ENCODE measurements around the gene MACROD1. TPM values are rescaled to one million over a fixed set of nuclear protein-coding genes. Genes with fewer than 3 reads are reported as not detected.

Gene MACROD1
- polyA plus RNA-seq, 1 donor (not counting 4 experiments of a cell fraction or from before 2014, with no cell fraction given) = 4.6 TPM

- Histone ChIP-seq H3K4me3 (ENCODE audit: control insufficient read depth in 2 of 3, extremely low read depth in 1 of 3, insufficient read depth in 2 of 3, low read depth in 1 of 3, low read length in 3 of 3) (no peak overlapping the region), H3K9ac (ENCODE audit: control insufficient read depth, extremely low read depth, insufficient read depth, low read length) (no peak overlapping the region), H4K20me1 (ENCODE audit: control insufficient read depth, extremely low read depth, insufficient read depth, low read length) (no peaks in the 10 kb centered on the region), H3K79me2 (ENCODE audit: control insufficient read depth, insufficient read depth, low read length) (no peaks in the 10 kb centered on the region), H2AFZ (ENCODE audit: control insufficient read depth, low read length) (no peak overlapping the region), H3K27ac (ENCODE audit: control insufficient read depth, insufficient read depth, low read length) (no peak overlapping the region), H3K4me1 (ENCODE audit: control insufficient read depth, extremely low read depth, insufficient read depth, low read length) (no peaks in the 10 kb centered on the region), H3K27me3 (ENCODE audit: control insufficient read depth, extremely low read depth, insufficient read depth, low read length) (no peaks in the 10 kb centered on the region), H3K36me3 (ENCODE audit: control insufficient read depth in 2 of 2, extremely low read depth in 1 of 2, insufficient read depth in 2 of 2, low read length in 2 of 2) (no peaks in the 10 kb centered on the region), H3K9me1 (ENCODE audit: control insufficient read depth, extremely low read depth, insufficient read depth, low read length) (no peaks in the 10 kb centered on the region), H3K9me3 (ENCODE audit: control insufficient read depth, low read depth, low read length) (no peaks in the 10 kb centered on the region), H3K4me2 (ENCODE audit: control insufficient read depth, extremely low read depth, insufficient read depth, low read depth, low read length) (no peak overlapping the region)
- FAIRE-seq (no peak), DNase-seq (ENCODE audit: low read depth, low spot score) (no peak)
- no peak for TF ChIP-seq CTCF (optimal IDR thresholded peaks at IDR 0.05 in 1 of 3, IDR thresholded peaks at IDR 0.05 in 1 of 3, conservative IDR thresholded peaks at IDR 0.05 in 1 of 3; ENCODE audit: extremely low read depth in 1 of 3, insufficient read depth in 2 of 3, low read length in 3 of 3)
- TF ChIP-seq EZH2 (IDR thresholded peaks at IDR 0.05; ENCODE audit: low read length) = no peak
- dilution Hi-C loops (cut with MboI; ENCODE audit: extremely low pct_ligation_motif_present, low sequenced_read_pairs) = no loop called here
These were observed 52.5 kb downstream of the MACROD1 start for GRCh38 chr11:64113462-64113780.

GRCh38 chr11:64112771-64113461, 53.0 kb downstream of the MACROD1 start:
- no peaks in the 10 kb centered on the region for H3K9me3 ChIP-seq (ENCODE audit: control insufficient read depth, low read depth, low read length)
- dilution Hi-C loops (cut with MboI; ENCODE audit: extremely low pct_ligation_motif_present, low sequenced_read_pairs) = no loop called here
- no peak overlapping the region for H3K4me2 ChIP-seq (ENCODE audit: control insufficient read depth, extremely low read depth, insufficient read depth, low read depth, low read length)
- no peak overlapping the region for H2AFZ ChIP-seq (ENCODE audit: control insufficient read depth, low read length)
- TF ChIP-seq EZH2 (IDR thresholded peaks at IDR 0.05; ENCODE audit: low read length) (no peak), CTCF (optimal IDR thresholded peaks at IDR 0.05 in 1 of 3, IDR thresholded peaks at IDR 0.05 in 1 of 3, conservative IDR thresholded peaks at IDR 0.05 in 1 of 3; ENCODE audit: extremely low read depth in 1 of 3, insufficient read depth in 2 of 3, low read length in 3 of 3) (no peak)
- H3K36me3 ChIP-seq (ENCODE audit: control insufficient read depth in 2 of 2, extremely low read depth in 1 of 2, insufficient read depth in 2 of 2, low read length in 2 of 2) = no peaks in the 10 kb centered on the region
- no peaks in the 10 kb centered on the region for H3K9me1 ChIP-seq (ENCODE audit: control insufficient read depth, extremely low read depth, insufficient read depth, low read length)
- no peak overlapping the region for H3K9ac ChIP-seq (ENCODE audit: control insufficient read depth, extremely low read depth, insufficient read depth, low read length)
- no peaks in the 10 kb centered on the region for H3K27me3 ChIP-seq (ENCODE audit: control insufficient read depth, extremely low read depth, insufficient read depth, low read length)
- no peak for FAIRE-seq
- no peak overlapping the region for H3K27ac ChIP-seq (ENCODE audit: control insufficient read depth, insufficient read depth, low read length)
- no peaks in the 10 kb centered on the region for H4K20me1 ChIP-seq (ENCODE audit: control insufficient read depth, extremely low read depth, insufficient read depth, low read length)
- H3K79me2 ChIP-seq (ENCODE audit: control insufficient read depth, insufficient read depth, low read length) = no peaks in the 10 kb centered on the region
- no peak overlapping the region for H3K4me3 ChIP-seq (ENCODE audit: control insufficient read depth in 2 of 3, extremely low read depth in 1 of 3, insufficient read depth in 2 of 3, low read depth in 1 of 3, low read length in 3 of 3)
- no peaks in the 10 kb centered on the region for H3K4me1 ChIP-seq (ENCODE audit: control insufficient read depth, extremely low read depth, insufficient read depth, low read length)
- no peak for DNase-seq (ENCODE audit: low read depth, low spot score)

All from keratinocyte (primary cell).